Esophagus squamous epithelium (tissue), 4 donors: Measurements from ENCODE around the gene TCERG1L.

ENCODE experiments used
- POLR2A ChIP-seq, 4 donors: fragments of 450-650 bp; IDR thresholded peaks; one replicate each; pipeline ENCODE4 v1.6.1; 2017; ENCODE audit warnings: antibody characterized with exemption in 4 of 4, mild to moderate bottlenecking in 4 of 4, moderate library complexity in 3 of 4
- TF ChIP-seq, protein P1 (sequence below), 6 experiments: fragments of 450-650 bp in 4 of 6; fragments of 200-600 bp in 2 of 6; sonication (generic) in 2 of 6; IDR thresholded peaks; one replicate each; pipeline ENCODE4 v1.5.1; 2016 to 2019; ENCODE audit warnings: antibody characterized with exemption in 6 of 6, mild to moderate bottlenecking in 4 of 6, moderate library complexity in 4 of 6

DNA sequence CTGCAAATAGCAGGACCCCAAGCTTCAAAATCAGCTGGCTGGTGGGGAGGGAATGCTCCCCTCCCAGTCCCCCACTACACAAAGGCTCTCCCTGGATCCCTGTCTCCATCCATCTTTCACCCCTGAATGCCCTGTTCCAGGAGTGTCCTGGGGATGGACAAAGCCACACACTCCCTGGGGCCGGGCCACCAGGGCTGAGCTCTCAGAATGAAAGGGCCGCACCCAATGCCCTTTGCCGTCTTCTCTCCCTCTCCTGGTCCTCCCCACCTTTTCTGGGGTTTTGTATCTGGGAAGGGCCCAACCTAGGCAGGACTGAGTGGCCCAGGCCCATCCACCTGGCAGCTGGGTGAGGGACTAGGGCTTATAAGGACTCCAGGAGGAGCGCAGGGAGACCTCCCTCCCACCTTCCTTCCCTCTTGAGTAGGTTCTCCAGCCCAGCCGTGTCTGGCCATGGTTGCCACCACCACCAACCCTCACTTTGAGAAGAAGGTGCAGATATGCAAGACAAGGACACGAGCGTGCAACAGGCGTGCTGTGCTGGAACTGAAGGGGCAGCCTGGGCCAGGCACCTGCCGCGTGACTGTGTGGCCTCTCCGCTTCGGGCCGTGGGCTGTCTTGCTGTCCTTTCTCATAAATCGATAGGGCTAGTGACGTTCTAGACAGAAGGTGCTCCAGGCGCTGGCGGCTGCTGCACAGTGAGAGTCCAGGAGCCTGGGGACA, 157.1 kb downstream of the TCERG1L start:
- TF ChIP-seq, protein P1, sequence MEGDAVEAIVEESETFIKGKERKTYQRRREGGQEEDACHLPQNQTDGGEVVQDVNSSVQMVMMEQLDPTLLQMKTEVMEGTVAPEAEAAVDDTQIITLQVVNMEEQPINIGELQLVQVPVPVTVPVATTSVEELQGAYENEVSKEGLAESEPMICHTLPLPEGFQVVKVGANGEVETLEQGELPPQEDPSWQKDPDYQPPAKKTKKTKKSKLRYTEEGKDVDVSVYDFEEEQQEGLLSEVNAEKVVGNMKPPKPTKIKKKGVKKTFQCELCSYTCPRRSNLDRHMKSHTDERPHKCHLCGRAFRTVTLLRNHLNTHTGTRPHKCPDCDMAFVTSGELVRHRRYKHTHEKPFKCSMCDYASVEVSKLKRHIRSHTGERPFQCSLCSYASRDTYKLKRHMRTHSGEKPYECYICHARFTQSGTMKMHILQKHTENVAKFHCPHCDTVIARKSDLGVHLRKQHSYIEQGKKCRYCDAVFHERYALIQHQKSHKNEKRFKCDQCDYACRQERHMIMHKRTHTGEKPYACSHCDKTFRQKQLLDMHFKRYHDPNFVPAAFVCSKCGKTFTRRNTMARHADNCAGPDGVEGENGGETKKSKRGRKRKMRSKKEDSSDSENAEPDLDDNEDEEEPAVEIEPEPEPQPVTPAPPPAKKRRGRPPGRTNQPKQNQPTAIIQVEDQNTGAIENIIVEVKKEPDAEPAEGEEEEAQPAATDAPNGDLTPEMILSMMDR (IDR thresholded peaks at IDR 0.05) = no peak
- TF ChIP-seq POLR2A (IDR thresholded peaks at IDR 0.05) = no peak
